ENCODE data around the gene TOMM20. TPM values are rescaled to one million over a fixed set of nuclear protein-coding genes. Genes with fewer than 3 reads are reported as not detected.

The TOMM20 gene
- total and polyA plus RNA-seq, 9 of the 15 experiments (the other 6 are each of a cell fraction or from before 2014, with no cell fraction given) = 70.6 to 334 (median 159) TPM

DNA sequence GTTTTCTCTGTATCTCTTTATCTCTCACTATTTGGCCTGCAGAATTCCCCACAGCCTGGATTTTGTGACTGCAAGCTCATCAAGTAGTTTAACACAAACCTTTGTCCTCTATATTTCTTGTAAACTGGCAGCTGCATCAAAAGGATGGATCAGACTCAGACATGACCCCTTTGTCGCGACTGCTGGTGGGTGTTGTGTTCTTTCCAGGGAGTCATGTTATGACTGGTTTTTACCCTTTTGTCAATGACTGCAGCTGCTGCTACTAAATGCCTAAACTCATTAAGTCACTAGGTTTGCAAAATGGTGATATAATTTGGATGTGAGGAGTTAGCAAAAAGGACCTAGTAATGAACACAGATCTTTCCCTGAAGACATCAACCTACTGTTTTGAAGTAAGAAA lies 10.2 kb upstream of the TOMM20 start:
- DNase-seq (ENCODE audit: extremely low read depth in 1 of 4, low spot score in 3 of 4) (no peak), FAIRE-seq (no peak), ATAC-seq (no peak)
- Histone ChIP-seq H3K9ac (ENCODE audit: insufficient read depth in 1 of 2, low read depth in 2 of 2, low read length in 2 of 2) (no peak overlapping the region), H3K79me2 (ENCODE audit: control insufficient read depth, insufficient read depth, low read length) (peaks cover 5% of the 10 kb centered on the region; the same call in 2 of the 3 replicates), H3K4me1 (replicated peaks in 1 of 2; ENCODE audit: control insufficient read depth in 2 of 2, insufficient read depth in 2 of 2, low read length in 2 of 2) (no peaks in the 10 kb centered on the region), H3K4me2 (ENCODE audit: insufficient read depth, low read length) (no peak overlapping the region), H2AFZ (ENCODE audit: low read depth, low read length) (no peak overlapping the region), H3K27me3 (ENCODE audit: control insufficient read depth in 2 of 2, insufficient read depth in 2 of 2, low read length in 2 of 2) (no peaks in the 10 kb centered on the region), H3K9me1 (ENCODE audit: control insufficient read depth, insufficient read depth, low read length) (no peaks in the 10 kb centered on the region), H3K27ac (ENCODE audit: extremely low read depth, low read depth, low read length) (no peak overlapping the region), H4K20me1 (replicated peaks; ENCODE audit: control insufficient read depth, insufficient read depth, low read length) (no peaks in the 10 kb centered on the region), H3K9me3 (replicated peaks; ENCODE audit: control insufficient read depth, insufficient read depth, low read depth, low read length) (0 out of 2 replicates have a peak, but pooled peaks cover 2% of the 10 kb centered on the region), H3K4me3 (no peak overlapping the region), H3K36me3 (ENCODE audit: control insufficient read depth, insufficient read depth, low read length) (peaks cover 80% of the 10 kb centered on the region)
- POLR2A ChIA-PET = interaction anchor here (0.7 to 3.8 kb wide), 5 partner anchors 9 to 483 kb away, joined by 3 to 20 read pairs (median 3); partner anchors contain the start of genes RBM34 and TOMM20
- TF ChIP-seq ZNF408 (CRISPR knock-in tag; IDR thresholded peaks at IDR 0.05; ENCODE audit: low read depth) (no peak), NELFE (IDR thresholded peaks at IDR 0.05; ENCODE audit: insufficient read depth, insufficient read length) (no peak), GTF2F1 (IDR thresholded peaks at IDR 0.05; ENCODE audit: low read depth, low read length) (no peak), STAT5A (IDR thresholded peaks at IDR 0.05; ENCODE audit: borderline replicate concordance, low read length) (no peak)
- TF ChIP-seq, protein P1, sequence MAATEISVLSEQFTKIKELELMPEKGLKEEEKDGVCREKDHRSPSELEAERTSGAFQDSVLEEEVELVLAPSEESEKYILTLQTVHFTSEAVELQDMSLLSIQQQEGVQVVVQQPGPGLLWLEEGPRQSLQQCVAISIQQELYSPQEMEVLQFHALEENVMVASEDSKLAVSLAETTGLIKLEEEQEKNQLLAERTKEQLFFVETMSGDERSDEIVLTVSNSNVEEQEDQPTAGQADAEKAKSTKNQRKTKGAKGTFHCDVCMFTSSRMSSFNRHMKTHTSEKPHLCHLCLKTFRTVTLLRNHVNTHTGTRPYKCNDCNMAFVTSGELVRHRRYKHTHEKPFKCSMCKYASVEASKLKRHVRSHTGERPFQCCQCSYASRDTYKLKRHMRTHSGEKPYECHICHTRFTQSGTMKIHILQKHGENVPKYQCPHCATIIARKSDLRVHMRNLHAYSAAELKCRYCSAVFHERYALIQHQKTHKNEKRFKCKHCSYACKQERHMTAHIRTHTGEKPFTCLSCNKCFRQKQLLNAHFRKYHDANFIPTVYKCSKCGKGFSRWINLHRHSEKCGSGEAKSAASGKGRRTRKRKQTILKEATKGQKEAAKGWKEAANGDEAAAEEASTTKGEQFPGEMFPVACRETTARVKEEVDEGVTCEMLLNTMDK (IDR thresholded peaks at IDR 0.05; ENCODE audit: borderline replicate concordance, insufficient read depth, low read depth, low read length, poor library complexity, severe bottlenecking) = no peak
- TF ChIP-seq, protein P2, sequence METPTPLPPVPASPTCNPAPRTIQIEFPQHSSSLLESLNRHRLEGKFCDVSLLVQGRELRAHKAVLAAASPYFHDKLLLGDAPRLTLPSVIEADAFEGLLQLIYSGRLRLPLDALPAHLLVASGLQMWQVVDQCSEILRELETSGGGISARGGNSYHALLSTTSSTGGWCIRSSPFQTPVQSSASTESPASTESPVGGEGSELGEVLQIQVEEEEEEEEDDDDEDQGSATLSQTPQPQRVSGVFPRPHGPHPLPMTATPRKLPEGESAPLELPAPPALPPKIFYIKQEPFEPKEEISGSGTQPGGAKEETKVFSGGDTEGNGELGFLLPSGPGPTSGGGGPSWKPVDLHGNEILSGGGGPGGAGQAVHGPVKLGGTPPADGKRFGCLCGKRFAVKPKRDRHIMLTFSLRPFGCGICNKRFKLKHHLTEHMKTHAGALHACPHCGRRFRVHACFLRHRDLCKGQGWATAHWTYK (CRISPR knock-in tag; IDR thresholded peaks at IDR 0.05) = no peak
- intact Hi-C loops (cut with micrococcal nuclease) (no loop called here), in situ Hi-C loops (cut with MboI) (no loop called here)
- no TSS peak for BruUV-seq (replicated peaks)
- CTCF ChIA-PET (ENCODE audit: low intra/inter-chr PET ratio) = no interaction called here
- 90% methylated on average over 2 of the region's 2 CpGs for WGBS (ENCODE audit: insufficient coverage, low coverage, missing lambda C conversion rate)
